Endothelial cell of umbilical vein (primary cell): ENCODE measurements around the gene BLACAT1. TPM values are rescaled to one million over a fixed set of nuclear protein-coding genes. Genes with fewer than 3 reads are reported as not detected.

Source experiments
- BruUV-seq: library from RNA; stranded (reverse); fragments of 400-500 nt; replicated peaks from 2 replicates; lab custom pipeline; 2021; lab: Mats Ljungman, UMichigan
- CTCF ChIA-PET: fragments of 300-600, 350-600 bp; sonication (Branson Sonifier 250); formaldehyde crosslinking; loops from one replicate; lab custom pipeline; 2021; ENCODE audit warnings: antibody characterized with exemption, inconsistent platforms; lab: Charles Lee
- POLR2A ChIA-PET: fragments of 300-600, 350-600 bp; sonication (Branson Sonifier 250); formaldehyde crosslinking; loops from one replicate; lab custom pipeline; 2021; ENCODE audit warnings: antibody characterized with exemption, inconsistent platforms; lab: Charles Lee
- DNase-seq: peaks from one replicate; pipeline ENCODE4 v3.0.0-alpha.2; 2011; ENCODE audit warnings: low read depth, low spot score
- FAIRE-seq: peaks from 2 replicates; lab custom pipeline; 2011; peaks lifted over from hg19 to GRCh38; lab: Jason Lieb, UNC
- H2AFZ ChIP-seq: 2 replicates; pipeline ENCODE4 v1.6.0; 2012; ENCODE audit warnings: low read depth, low read length, control low read depth, inconsistent platforms
- H3K27ac ChIP-seq: 2 replicates; pipeline ENCODE4 v1.5.1; 2011; ENCODE audit warnings: low read depth, mild to moderate bottlenecking, control low read depth, low read length, moderate library complexity; ENCODE audit not compliant: insufficient read depth
- H3K27me3 ChIP-seq, 2 experiments: 2 replicates each; pipeline versions ENCODE4 v1.6.0 to v1.6.1; 2011; ENCODE audit warnings: low read length in 2 of 2, mixed read lengths in 1 of 2; ENCODE audit not compliant: control insufficient read depth in 2 of 2, insufficient read depth in 2 of 2
- H3K36me3 ChIP-seq, 2 experiments: 2 replicates in 1 of 2; 3 replicates in 1 of 2; pipeline ENCODE4 v1.5.1; 2011; ENCODE audit warnings: low read length in 2 of 2, mild to moderate bottlenecking in 1 of 2, moderate library complexity in 1 of 2; ENCODE audit not compliant: control insufficient read depth in 2 of 2, insufficient read depth in 2 of 2; ENCODE audit errors: extremely low read depth in 1 of 2
- H3K4me1 ChIP-seq: 3 replicates; pipeline ENCODE4 v1.5.1; 2011; ENCODE audit warnings: mild to moderate bottlenecking, low read length; ENCODE audit not compliant: control insufficient read depth, insufficient read depth; ENCODE audit errors: extremely low read depth
- H3K4me2 ChIP-seq: 2 replicates; pipeline ENCODE4 v1.6.1; 2011; ENCODE audit warnings: low read length, control low read depth, mixed read lengths; ENCODE audit not compliant: insufficient read depth
- H3K4me3 ChIP-seq, 3 experiments: fragments of 200-600 bp in 1 of 3; sonication (generic), shearing (Covaris generic) in 1 of 3; replicated peaks in 1 of 3; 2 replicates each; pipeline ENCODE4 v1.5.1; 2011 to 2016; ENCODE audit warnings: control low read depth in 3 of 3, low read length in 3 of 3, mild to moderate bottlenecking in 2 of 3, inconsistent platforms in 1 of 3, low read depth in 1 of 3, moderate library complexity in 1 of 3; ENCODE audit not compliant: insufficient read depth in 1 of 3
- H3K79me2 ChIP-seq: 2 replicates; pipeline ENCODE4 v1.6.0; 2012; ENCODE audit warnings: low read length, inconsistent platforms; ENCODE audit not compliant: control insufficient read depth, insufficient read depth
- H3K9ac ChIP-seq: replicated peaks from 2 replicates; pipeline ENCODE3; 2011; ENCODE audit warnings: low read length, control low read depth; ENCODE audit not compliant: insufficient read depth; ENCODE audit errors: extremely low read depth
- H3K9me1 ChIP-seq: replicated peaks from 3 replicates; pipeline ENCODE4 v1.6.0; 2011; ENCODE audit warnings: mild to moderate bottlenecking, low read length; ENCODE audit not compliant: control insufficient read depth, insufficient read depth; ENCODE audit errors: extremely low read depth
- H3K9me3 ChIP-seq: replicated peaks from 2 replicates; pipeline ENCODE4 v1.5.1; 2012; ENCODE audit warnings: low read length, inconsistent platforms; ENCODE audit not compliant: control insufficient read depth, insufficient read depth
- H4K20me1 ChIP-seq: replicated peaks from 2 replicates; pipeline ENCODE3; 2011; ENCODE audit warnings: mild to moderate bottlenecking, low read length; ENCODE audit not compliant: control insufficient read depth, insufficient read depth; ENCODE audit errors: extremely low read depth
- CTCF ChIP-seq, 2 donors: IDR thresholded peaks; 1 replicate in 1 of 2; 2 replicates in 1 of 2; pipeline ENCODE4 v1.5.1; 2011; ENCODE audit warnings: low read length in 2 of 2, mild to moderate bottlenecking in 2 of 2, moderate library complexity in 2 of 2, control low read depth in 1 of 2, inconsistent platforms in 1 of 2, low read depth in 1 of 2; ENCODE audit not compliant: insufficient read depth in 1 of 2; ENCODE audit errors: extremely low read depth in 1 of 2
- EZH2 ChIP-seq: IDR thresholded peaks from 2 replicates; pipeline ENCODE4 v1.6.1; 2012; ENCODE audit warnings: borderline replicate concordance, low read depth, mild to moderate bottlenecking, moderate library complexity, low read length, inconsistent platforms; ENCODE audit not compliant: severe bottlenecking
- FOS ChIP-seq: IDR thresholded peaks from 2 replicates; pipeline ENCODE4 v1.6.1; 2011; ENCODE audit warnings: mild to moderate bottlenecking, low read length, moderate library complexity, borderline replicate concordance; ENCODE audit not compliant: insufficient read depth
- GATA2 ChIP-seq: IDR thresholded peaks from 2 replicates; pipeline ENCODE4 v1.7.0; 2011; ENCODE audit warnings: low read depth, mild to moderate bottlenecking, moderate library complexity, mixed read lengths, low read length; ENCODE audit not compliant: insufficient read length, insufficient read depth
- JUN ChIP-seq: IDR thresholded peaks from 2 replicates; pipeline ENCODE4 v1.6.1; 2011; ENCODE audit warnings: borderline replicate concordance, low read depth; ENCODE audit not compliant: insufficient read length, insufficient read depth
- dilution Hi-C: fragments of 300-500 bp; cut with MboI; formaldehyde crosslinking; loops from one replicate; pipeline ENCODE4 v1.15.0; 2019; ENCODE audit warnings: low sequenced_read_pairs; ENCODE audit not compliant: extremely low pct_ligation_motif_present
- intact Hi-C: fragments of 100-400 bp; cut with micrococcal nuclease; formaldehyde crosslinking; loops from one replicate; pipeline ENCODE4 v1.10.0; 2022
- polyA plus RNA-seq, 4 experiments: library from polyadenylated mRNA; depleted of rRNA in 3 of 4; stranded (reverse) in 3 of 4; unstranded in 1 of 4; fragments of >200 nt; gene quantifications; 2 replicates each; pipeline versions ENCODE4 v1.2.1 to v1.2.3, GENCODE V29; 2011 to 2012; ENCODE audit warnings: missing spikeins in 1 of 4
- total RNA-seq: library from RNA; stranded (reverse); gene quantifications from 2 replicates; pipeline ENCODE4 v1.2.3, GENCODE V29; 2021
- TF ChIP-seq, protein P1 (sequence below): IDR thresholded peaks from 2 replicates; pipeline ENCODE4 v1.6.1; 2011; ENCODE audit not compliant: insufficient read depth, insufficient read length

The BLACAT1 gene
- total and polyA plus RNA-seq, 2 donors (not counting 3 experiments of a cell fraction or from before 2014, with no cell fraction given) = not detected

DNA sequence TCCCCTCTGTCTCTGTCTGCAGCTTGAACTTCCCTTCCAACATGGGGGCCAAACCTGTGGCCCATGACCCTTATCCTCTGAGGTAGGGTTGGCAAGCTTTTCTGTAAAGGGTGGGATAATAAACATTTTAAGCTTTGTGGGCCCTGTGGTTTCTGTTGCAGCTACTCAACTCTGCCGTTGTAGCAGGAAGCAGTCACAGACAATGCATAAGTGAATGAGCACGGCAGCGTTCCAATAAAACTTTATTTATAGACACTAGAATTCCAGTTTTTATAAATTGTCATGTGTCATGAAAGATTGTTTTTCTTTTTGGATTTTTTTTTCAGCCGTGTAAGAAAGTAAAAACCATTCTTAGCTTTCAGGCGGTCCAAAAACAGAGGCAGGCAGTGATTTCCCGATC is 30.4 kb upstream of the BLACAT1 start:
- TF ChIP-seq GATA2 = no peak
- TF ChIP-seq EZH2 = no peak
- TF ChIP-seq, protein P1, sequence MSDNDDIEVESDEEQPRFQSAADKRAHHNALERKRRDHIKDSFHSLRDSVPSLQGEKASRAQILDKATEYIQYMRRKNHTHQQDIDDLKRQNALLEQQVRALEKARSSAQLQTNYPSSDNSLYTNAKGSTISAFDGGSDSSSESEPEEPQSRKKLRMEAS = no peak
- no peak for TF ChIP-seq JUN
- TF ChIP-seq FOS = no peak
- TF ChIP-seq CTCF (IDR thresholded peaks at IDR 0.05; ENCODE audit: extremely low read depth in 1 of 2, insufficient read depth in 1 of 2, low read depth in 1 of 2, low read length in 2 of 2) = no peak
- no peak for FAIRE-seq
- DNase-seq = no peak
- no peaks in the 10 kb centered on the region for H3K4me1 ChIP-seq
- H3K9ac ChIP-seq = no peak overlapping the region
- dilution Hi-C loops (no loop called here), intact Hi-C loops (no loop called here)
- ChIA-PET POLR2A (no interaction called here), CTCF (interaction anchor here (0.9 to 9.1 kb wide), 31 partner anchors 8 to 425 kb away, joined by 3 to 360 read pairs (median 11); partner anchors contain the start of gene LEMD1)
- no peaks in the 10 kb centered on the region for H3K9me3 ChIP-seq
- no peak overlapping the region for H3K4me3 ChIP-seq
- no peaks in the 10 kb centered on the region for H3K9me1 ChIP-seq
- peaks cover 5 to 16% of the 10 kb centered on the region in 2 experiments for H3K27me3 ChIP-seq
- H4K20me1 ChIP-seq = no peaks in the 10 kb centered on the region
- BruUV-seq = no TSS peak
- no peaks in the 10 kb centered on the region for H3K36me3 ChIP-seq
- no peaks in the 10 kb centered on the region for H3K79me2 ChIP-seq
- no peak overlapping the region for H3K27ac ChIP-seq
- no peak overlapping the region for H2AFZ ChIP-seq
- no peak overlapping the region for H3K4me2 ChIP-seq
